Activated CD4-positive, alpha-beta T cell treated with anti-CD3 and anti-CD28 coated beads, Interleukin-10, Interleukin-2, amounts not matched to agents 100 ng/mL and 50 ng/mL, durations not matched to agents 16 hours and 8 hours (primary cell): ENCODE data around the gene PDXK.
"Not testable (repeated sequence)": the region's sequence is repeated elsewhere in the genome, so short reads cannot be mapped to it uniquely, and the experiment has no call there.

ENCODE experiments used
- DNase-seq: peaks from one replicate; pipeline ENCODE4 v3.0.0-alpha.2; 2020

PDXK gene

GRCh38 chr21:43718872-43719747, at the start of gene PDXK:
PDXK (plus strand) TSS chr21:43719129; CDS start chr21:43719295, 166 bp downstream.
- peak; percentile 91 for DNase-seq

- no peak for DNase-seq
Measured at GRCh38 chr21:43669828-43670605, 48.9 kb upstream of the PDXK start.

GRCh38 chr21:43675871-43676270, 43.1 kb upstream of the PDXK start:
- no peak for DNase-seq

- no peak for DNase-seq
Measured at GRCh38 chr21:43676391-43676790, 42.5 kb upstream of the PDXK start.

- DNase-seq, result no peak
Measured at GRCh38 chr21:43679951-43680350, 39.0 kb upstream of the PDXK start.

- not testable (repeated sequence) for DNase-seq
Measured at GRCh38 chr21:43680421-43680820, 38.5 kb upstream of the PDXK start.

- no peak for DNase-seq
Measured at GRCh38 chr21:43681650-43682049, 37.3 kb upstream of the PDXK start.

- peak; percentile 22 for DNase-seq
Measured at GRCh38 chr21:43684424-43684823, 34.5 kb upstream of the PDXK start.

- DNase-seq, result no peak
Measured at GRCh38 chr21:43686811-43687565, 31.9 kb upstream of the PDXK start.

- no peak for DNase-seq
Measured at GRCh38 chr21:43687566-43688399, 31.1 kb upstream of the PDXK start.

- no peak for DNase-seq
Measured at GRCh38 chr21:43688906-43689305, 30.0 kb upstream of the PDXK start.

- DNase-seq, result no peak
Measured at GRCh38 chr21:43689556-43690337, 29.2 kb upstream of the PDXK start.

- no peak for DNase-seq
Measured at GRCh38 chr21:43690346-43690745, 28.6 kb upstream of the PDXK start.

GRCh38 chr21:43691086-43691795, 27.7 kb upstream of the PDXK start:
- no peak for DNase-seq

GRCh38 chr21:43691801-43692200, 27.1 kb upstream of the PDXK start:
- DNase-seq, result no peak

- DNase-seq, result no peak
Measured at GRCh38 chr21:43692949-43693348, 26.0 kb upstream of the PDXK start.

- no peak for DNase-seq
Measured at GRCh38 chr21:43693981-43694380, 24.9 kb upstream of the PDXK start.

- no peak for DNase-seq
Measured at GRCh38 chr21:43694437-43695079, 24.4 kb upstream of the PDXK start.

GRCh38 chr21:43696214-43696613, 22.7 kb upstream of the PDXK start:
- no peak for DNase-seq
